ENCODE results near the gene APOBEC3F.

GRCh38 chr22:39028281-39028680 lies 12.4 kb upstream of the APOBEC3F start:
- TF ChIP-seq CTCF (IDR thresholded peaks at IDR 0.05) (no peak), POLR2A (IDR thresholded peaks at IDR 0.05) (no peak), EP300 (IDR thresholded peaks at IDR 0.05) (no peak)
